GM18861 (cell line): ENCODE measurements around the gene PRM3.
"Not testable (repeated sequence)": the region's sequence is repeated elsewhere in the genome, so short reads cannot be mapped to it uniquely, and the experiment has no call there.

Experiments
- ATAC-seq: cut with Tn5 transposase; IDR thresholded peaks from one replicate; pipeline ENCODE4 v1.9.1; 2021; ENCODE audit not compliant: unreplicated experiment

Gene PRM3

DNA sequence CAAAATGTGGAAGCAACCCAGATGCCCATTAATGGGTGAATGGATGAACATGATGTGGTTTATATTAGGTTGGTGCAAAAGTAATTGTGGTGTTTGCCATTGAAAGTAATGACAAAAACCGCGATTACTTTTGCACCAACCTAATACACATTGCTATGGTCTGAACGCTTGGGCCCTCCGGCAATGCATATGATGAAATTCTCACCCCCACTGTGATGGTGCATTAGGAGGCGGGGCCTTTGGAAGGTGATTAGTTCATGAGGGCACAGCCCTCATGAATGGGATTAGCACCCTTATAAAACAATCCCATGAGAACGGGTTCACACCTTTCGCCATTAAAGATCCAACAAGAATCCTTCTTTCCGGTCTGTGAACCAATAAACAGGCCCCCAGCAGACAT lies 33.0 kb upstream of the PRM3 start:
- no peak for ATAC-seq

DNA sequence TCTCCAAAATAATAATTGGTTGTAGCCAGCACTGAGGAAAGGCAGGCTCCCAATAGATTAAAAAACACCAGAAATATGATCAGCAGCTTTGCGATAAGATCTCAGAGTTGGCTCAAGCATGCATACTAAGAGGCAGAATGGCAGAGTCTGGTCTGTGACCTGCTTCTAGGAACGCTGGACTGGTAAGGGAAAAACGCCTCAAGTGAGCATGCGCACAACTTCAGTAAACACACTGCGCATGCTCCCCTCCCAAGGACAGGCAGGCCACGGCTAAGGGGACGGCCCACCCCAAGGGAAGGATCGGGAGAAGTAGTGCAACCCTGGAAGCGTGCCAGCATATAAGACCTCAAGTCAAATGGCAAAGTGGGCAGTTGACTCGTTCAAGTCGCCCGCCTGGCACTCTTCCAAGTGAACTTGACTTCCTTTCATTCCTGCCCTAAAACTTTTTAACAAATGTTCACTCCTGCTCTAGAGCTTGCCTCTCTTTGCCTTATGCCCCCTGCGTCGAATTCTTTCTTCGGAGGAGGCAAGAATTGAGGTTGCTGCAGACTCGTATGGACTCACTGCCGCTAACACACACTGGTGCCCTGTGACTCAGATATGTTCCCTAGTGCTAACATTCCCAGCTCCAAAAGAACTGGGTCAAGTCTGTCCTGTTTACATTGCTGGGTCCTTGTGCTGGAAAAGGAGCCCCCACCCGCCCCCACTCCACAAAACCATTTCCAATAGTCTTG lies 30.1 kb upstream of the PRM3 start:
- no peak for ATAC-seq

DNA sequence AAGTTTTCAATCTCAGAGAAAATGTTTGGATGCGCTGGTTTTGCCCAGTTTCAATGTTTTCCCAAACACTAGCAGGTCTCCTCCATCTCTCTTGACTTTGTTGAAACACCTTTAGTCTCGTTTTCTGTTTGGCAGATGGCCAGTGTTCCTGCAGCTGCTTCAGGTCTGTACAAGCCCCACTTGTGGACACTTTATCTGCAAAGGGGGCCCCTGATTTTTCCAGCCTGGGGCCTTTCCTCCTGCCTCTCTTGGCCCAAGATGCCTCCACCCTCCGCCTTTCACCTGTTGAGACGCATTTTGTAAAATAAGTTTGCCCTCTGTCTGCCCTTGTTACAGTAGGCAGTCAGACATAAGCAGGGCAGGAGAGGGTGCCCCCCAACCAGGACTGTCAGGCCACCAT lies 29.5 kb upstream of the PRM3 start:
- no peak for ATAC-seq

DNA sequence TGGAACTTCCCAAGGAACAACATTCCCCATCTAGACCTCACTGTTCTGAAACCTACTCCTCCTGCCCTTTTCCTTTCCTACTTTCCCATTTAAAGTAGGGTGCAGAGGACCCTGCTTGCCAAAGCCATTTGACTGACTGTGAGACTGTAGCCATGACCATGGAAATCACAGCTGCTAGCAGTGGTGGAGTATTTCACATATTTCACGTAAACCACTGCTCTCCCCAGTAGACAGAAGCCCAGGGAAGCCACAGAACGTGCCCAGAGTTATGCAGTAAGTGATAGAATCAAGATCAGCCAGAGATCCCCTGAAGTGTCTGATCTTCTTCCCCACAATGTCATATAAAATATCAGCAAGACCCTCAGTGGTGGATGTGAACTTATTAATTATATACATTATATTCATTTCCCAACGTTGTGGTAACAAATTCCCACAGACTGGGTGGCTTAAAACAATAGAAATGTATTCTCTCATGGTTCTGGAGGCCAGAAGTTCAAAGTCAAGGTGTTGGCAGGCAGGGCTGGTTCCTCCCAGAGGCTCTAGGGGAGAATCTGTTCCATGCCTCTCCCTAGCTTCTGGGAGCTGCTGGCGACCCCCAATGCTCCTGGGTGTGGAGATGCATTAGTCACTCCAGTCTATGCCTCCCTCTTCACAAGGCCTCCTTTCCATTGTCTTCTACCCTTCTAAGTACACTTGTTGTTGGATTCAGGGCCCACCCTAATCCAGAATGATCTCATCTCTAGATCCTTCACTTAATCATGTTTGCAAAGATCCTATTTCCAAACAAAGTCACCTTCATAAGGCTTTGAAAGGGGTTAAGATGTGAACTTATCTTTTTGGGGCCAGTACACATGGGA lies 28.4 kb upstream of the PRM3 start:
- no peak for ATAC-seq

DNA sequence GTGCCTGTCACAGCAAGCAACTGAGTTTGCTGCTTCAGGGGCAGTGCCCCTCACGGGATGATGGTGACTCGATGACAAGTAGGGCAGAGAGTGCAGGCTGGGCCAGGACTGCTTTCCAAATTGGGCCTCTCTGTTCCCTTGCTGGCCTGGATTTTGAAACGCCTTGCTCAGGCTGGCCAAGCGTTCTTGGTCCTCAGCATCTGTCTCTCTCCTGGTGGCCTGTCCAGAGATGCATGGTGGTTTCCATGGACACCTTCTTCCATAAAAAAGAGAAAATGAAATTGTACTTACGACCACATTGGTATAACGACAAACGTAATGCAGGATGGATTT lies 27.1 kb upstream of the PRM3 start:
- no peak for ATAC-seq

DNA sequence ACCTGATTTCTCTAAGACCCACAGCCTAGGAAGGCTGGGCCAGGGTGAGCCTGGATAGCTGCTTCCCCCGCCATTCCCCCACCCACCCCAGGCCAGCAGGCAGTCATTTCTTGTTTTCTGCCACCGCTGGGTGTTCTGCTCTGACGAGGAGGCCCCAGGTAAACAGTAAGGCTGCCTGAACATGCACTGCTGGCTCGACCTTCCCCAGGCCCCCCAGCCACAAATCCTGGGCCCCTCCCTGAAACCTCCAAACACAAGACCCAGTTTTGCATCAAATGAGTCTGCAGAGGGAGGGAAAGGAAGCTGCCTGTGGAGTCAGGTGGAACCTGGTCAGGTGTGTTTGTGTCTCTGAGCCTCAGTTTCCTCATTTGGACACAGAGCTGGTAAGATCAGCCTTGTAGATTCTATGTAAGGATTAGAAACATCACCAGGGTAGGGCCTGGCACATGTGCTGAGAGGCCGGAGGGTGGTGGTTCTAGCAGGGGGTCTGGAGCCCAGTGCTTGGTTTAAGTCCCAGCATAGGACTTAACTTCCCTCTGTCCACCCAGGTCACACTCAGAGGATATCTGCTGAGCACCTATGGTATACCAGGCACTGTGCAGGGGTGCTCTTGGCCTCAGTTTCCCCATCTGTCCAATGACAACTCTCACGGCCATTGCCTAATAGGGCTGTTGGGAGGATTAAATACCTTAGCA lies 26.6 kb upstream of the PRM3 start:
- no peak for ATAC-seq

DNA sequence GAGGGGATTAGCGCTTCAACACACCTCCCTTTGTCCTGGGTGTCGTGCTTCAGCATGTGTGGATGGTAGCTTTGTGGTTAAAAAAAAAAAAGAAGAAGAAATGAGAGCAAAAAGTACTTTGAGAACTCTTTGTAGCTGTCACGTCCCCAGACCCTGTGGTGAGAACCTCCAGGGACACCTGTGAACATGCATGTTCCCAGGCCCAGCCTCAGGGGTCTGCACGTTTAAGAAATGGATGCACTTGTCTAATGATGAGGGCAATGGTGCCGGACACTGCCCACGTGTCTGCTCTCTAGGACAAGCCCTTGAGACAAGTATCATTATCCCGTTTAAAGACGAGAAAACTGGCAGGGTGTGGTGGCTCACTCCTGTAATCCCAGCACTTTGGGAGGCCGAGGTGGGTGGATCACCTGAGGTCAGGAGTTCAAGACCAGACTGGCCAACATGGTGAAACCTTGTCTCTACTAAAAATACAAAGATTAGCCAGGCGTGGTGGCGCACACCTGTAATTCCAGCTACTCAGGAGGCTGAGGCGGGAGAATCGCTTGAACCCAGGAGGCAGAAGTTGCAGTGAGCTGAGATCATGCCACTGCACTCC lies 25.6 kb upstream of the PRM3 start:
- ATAC-seq, result not testable (repeated sequence)

DNA sequence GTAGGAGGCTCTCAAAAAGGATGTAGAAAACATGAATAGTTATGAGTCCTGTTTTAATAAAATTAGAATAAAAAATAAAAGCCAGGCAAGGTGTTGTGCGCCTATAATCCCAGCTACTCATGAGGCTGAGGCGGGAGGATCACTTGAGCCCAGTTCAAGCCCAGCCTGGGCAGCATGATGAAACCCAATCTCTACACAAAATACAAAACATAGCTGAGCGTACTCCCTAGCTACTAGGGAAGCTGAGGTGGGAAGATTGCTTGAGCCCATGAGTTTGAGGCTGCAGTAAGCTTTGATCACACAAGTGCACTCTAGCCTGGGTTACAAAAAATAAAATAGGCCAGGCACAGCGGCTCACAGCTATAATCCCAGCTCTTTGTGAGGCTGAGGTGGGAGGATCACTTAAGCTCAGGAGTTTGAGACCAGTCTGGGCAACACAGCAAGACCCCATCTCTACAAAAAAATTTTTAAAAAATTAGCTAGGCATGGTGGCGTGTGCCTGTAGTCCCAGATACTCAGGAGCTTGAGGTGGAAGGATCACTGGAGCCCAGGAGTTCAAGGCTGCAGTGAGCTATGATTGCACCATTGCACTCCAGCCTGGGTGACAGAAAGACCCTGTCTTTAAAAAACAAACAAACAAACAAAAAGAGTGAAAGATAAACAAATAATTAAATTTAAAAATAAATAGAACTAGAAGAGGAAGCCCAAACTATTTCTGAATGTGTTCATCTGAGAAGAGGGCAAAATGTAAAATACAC lies 24.9 kb upstream of the PRM3 start:
- no peak for ATAC-seq

DNA sequence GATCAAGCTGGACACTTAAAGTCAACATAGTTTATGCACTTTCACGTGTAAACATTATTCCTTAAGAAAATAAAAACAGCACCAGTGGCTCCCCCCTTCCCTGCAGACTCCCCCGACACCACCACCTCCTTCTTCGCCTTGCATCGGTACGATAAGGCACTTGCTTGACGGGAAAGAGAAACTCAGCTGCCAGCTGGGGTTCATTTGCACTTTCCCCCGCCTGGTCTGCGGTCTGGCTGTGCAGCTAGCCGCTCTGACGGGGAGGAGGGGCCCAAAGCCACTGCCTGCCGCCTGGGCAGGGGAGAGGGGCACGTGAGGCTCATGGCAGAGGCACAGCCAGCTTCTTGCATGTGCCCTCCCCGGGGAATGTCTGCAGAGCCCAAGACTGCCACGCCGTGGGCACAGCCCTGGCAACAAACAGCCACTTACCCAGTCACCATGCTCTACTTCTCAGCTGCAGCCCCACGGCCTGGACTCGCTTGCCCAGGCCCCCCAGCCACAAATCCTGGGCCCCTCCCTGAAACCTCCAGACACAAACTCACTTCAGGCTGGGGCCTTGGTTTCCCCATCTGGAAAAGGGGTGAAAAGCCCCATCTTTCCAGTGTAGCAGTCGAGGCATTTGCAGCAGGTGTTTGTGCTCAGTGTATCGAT lies 24.2 kb upstream of the PRM3 start:
- ATAC-seq, result peak; percentile 80

DNA sequence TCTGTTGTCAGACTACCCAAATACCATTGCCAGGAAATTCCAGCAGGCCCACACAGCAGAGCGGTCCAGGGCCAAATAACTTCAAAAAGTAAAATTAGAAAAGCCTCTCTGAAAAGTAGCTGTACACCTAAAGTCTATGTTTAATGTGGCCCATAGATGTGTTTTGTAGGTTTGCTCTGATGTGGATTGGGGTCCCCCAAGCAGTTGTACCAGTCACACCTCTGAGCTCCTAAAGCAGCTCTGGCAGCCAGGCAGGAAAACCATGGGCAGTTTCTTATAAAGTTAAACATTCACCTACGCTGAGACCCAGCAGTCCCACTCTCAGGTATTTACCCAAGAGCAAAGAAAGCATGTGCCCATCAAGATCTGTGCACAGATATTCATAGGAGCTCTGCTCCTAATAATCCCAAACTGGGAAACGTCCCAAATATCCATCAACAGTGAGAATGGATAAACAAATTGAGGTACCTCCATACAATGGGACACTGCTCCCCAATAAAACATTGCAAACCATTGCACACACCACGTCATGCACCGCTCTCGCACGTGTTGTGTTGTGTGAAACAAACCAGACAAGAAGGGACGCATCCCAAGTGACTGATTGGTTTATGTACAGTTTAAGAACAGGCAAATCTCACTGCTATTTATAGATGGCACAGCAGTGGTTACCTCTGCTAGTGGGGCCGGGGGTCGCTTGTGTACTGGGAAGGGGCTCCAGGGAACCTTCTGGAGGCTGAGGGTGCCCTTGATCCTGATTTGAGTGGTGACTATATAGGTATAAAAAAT lies 23.5 kb upstream of the PRM3 start:
- peak; percentile 16 for ATAC-seq

DNA sequence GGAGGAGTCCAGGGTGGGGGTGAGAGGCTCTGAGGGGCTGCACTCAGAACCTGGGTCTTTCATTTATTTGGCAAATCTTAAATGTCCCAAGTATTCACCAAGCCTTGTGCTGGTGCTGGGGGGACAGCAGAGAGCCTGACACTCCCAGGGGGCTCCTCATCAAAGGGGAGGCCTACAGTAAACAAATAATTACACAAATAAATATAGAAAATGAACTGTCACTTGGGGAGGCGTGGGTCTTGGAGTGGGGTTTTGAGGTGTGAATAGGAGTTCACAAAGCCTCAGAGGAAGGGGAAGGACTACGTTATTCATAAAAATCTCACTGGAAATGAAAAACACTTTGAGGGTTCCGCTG lies 22.9 kb upstream of the PRM3 start:
- no peak for ATAC-seq

DNA sequence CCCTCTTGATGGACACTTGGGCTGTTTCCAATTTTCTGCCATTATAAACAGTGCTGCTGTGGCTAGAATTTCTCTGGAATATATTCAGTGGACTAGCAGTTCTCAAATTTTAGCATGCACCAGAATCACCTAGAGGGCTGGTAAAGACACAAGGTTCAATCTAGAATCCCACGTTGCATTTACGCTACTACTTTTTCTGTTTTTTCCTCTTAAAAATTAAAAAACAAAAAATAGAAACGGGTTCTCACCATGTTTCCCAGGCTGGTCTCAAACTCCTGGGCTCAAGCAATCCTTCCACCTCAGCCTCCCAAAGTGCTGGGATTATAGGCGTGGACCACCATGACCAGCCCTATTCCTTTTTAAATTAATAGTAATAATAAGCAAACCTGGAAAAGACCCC lies 22.2 kb upstream of the PRM3 start:
- ATAC-seq, result no peak

DNA sequence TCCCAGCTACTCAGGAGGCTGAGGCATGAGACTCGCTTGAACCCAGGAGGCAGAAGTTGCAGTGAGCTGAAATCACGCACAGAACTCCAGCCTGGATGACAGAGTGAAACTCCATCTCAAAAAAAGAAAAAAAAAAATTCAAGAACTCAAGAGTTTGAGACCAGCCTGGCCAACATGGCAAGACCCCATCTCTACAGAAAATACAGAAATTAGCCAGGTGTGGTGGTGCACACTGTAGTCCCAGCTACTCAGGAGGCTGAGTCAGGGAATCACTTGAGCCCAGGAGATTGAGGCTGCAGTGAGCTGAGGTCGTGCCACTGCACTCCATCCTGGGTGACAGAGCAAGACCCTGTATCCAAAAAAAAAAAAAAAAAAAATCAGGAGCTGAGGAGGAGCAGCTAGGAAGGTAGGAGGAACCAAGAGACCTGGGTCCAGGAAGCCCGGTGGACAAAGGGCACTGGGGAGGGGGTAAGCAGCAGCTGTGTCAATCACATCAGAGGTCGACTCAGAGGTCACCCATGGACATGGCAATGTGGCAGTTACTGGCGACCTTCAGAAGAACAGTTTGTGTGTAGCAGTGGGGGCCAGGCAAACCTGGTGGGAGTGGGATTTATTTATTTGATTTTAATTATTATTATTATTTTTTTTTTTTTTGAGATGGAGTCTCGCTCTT lies 18.8 kb upstream of the PRM3 start:
- ATAC-seq, result no peak

DNA sequence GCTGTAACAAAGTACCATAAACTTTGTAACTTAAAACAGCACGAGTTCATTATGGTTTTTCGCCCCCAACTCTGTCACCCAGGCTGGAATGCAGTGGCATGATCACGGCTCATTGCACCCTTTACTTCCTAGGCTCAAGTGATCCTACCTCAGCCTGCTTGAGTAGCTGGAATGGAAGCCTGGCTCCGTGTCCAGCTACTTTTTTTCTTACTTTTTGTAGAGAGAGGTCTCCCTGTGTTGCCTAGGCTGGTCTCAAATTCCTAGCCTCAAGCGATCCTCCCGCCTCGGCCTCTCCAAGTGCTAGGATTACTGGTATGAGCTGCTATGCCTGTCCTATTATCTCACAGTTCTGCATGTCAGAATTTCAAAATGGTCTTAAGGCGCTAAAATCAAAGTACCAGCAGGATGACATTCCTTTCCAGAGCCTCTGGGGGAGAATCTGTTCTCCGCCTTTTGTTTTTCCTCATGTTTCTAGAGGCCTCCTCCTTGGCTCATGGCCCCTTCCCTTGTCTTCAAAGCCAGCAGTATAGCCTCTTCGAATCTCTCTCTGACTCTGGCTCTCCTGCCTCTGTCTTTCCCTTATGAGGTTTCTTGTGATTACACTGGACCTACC lies 17.8 kb upstream of the PRM3 start:
- no peak for ATAC-seq

DNA sequence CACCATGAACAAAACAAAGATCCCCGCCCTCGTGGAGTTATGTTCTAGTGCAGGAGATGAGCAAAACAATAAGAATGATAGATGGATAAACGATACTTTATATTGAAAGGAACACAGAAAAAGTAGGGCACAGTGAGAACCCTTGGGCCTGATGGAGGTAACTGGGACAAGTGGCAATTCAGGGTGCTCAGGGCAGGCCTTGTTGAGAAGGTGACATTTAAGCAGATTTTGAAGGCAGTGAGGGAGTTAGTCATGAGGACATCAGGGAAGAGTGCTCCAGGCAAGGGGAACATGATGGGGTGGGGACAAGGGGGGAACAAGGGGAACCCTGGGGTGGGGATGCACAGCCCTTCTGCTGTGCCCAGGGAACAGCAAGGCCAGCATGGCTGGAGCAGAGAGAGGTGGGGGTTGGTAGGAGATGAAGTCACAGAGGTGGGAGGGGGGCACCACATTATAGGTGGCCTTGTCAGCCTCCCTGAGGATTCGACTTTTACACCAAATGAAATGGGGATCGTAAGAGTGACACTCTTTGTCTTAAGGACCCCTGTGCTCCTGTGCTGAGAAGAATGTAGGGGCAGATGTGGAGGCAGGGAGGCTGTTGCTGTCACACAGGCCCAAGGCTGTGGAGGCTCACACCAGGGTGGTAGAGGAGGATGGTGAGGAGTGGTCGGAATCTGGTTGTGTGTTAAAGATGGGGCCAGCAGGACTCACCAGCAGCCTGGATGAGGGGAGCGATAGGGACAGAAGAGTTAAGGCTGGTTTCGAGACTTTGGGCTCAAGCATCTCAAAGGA lies 16.9 kb upstream of the PRM3 start:
- no peak for ATAC-seq

DNA sequence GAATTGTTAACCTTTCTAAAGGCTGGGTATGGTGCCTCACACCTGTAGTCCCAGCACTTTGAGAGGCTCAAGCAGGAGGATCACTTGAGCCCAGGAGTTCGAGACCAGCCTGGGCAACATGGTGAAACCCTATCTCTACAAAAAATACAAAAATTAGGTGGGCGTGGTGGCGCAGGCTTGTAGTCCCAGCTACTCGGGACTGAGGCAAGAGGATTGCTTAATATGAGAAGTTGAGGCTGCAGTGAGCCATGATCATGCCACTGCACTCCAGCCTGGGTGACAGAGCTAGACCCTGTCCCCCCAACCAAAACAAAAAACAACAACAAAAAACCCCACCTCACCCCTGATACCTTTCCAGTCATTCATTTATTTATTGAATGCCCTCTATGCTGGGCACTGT lies 16.3 kb upstream of the PRM3 start:
- ATAC-seq, result not testable (repeated sequence)

DNA sequence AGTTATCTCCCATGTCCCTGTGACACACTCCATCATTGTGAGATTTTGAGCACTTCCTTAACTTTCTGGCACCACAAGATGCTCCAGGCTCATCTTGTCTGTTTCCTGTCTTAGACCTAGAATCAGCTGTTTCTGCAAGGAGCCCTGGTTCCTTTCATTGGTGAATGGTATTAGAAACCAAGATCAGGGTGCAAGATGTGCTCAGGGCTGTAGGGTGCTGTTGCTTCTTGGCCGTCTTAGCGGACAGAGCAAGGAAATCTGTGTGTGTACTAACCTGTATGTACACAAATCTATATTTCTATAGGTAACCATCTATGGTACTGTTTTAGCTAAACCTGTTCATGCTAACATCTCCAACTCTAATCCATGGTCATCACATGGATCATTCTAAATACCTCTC lies 15.8 kb upstream of the PRM3 start:
- ATAC-seq, result no peak

DNA sequence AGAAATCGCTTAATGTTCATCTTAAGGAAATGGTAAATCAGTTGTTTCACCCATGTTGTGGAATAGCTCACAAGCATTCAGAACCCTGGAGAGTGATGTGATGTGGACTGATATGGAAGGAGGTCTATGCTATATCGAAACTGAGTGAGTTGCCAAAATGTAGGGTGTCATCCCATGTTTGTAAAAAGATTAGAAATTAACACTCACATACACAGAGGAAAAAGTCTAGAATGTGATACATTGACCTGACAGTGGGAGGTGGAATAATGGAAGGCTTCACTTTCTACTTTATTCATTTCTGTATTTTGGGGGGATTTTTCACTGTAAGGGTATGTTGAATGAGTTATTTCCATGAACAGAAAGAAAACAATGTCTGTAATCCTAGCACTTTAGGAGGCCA lies 12.4 kb upstream of the PRM3 start:
- no peak for ATAC-seq
